GM12874 (cell line): ENCODE data around the gene RTF1.

Source experiments
- TF ChIP-seq, protein P1 (sequence below): IDR thresholded peaks from 2 replicates; pipeline ENCODE4 v1.5.1; 2011; ENCODE audit warnings: low read depth, mild to moderate bottlenecking, control low read depth, low read length, moderate library complexity; ENCODE audit not compliant: insufficient read depth

Gene RTF1

DNA sequence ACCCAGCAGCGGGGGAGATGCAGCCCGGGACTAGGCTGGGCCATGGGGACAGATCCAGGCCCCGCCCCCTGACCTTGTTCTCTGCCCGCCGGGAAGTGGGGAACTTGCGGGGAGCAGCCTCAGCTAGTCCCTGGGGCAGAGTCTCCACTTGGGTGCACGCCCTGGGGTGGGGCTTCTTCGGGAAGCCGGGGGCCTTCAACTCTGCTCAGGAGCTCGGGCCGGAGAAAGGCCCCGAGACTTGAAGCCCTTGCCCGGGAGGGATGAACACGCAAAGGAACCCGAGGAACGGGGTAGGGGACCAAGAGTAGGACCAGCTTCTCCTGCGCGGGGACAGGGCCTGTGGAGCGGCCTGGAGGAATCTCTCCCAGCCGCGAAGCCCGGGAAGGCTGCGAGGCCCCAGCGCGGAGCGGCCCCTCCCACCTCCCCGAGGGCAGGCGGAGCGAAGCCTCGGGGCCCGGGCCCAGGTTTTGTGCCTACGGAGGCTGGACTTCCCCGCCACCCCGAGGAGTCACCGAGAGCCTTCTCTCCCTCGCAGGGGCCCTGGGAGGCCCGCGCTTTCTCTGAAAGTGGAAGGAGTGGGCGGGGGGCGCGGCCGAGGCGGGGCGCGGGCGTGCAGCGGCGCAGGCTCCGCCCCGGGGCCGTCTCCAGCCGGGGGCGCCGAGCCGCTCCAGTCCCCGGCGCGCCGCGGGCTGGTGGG lies 76.5 kb downstream of the RTF1 start, which contains the start of gene ITPKA:
ITPKA (plus strand) TSS at position 670 of the 697 bp plus-strand sequence. CDS start 54 bp downstream, outside the sequence.
- TF ChIP-seq, protein P1, sequence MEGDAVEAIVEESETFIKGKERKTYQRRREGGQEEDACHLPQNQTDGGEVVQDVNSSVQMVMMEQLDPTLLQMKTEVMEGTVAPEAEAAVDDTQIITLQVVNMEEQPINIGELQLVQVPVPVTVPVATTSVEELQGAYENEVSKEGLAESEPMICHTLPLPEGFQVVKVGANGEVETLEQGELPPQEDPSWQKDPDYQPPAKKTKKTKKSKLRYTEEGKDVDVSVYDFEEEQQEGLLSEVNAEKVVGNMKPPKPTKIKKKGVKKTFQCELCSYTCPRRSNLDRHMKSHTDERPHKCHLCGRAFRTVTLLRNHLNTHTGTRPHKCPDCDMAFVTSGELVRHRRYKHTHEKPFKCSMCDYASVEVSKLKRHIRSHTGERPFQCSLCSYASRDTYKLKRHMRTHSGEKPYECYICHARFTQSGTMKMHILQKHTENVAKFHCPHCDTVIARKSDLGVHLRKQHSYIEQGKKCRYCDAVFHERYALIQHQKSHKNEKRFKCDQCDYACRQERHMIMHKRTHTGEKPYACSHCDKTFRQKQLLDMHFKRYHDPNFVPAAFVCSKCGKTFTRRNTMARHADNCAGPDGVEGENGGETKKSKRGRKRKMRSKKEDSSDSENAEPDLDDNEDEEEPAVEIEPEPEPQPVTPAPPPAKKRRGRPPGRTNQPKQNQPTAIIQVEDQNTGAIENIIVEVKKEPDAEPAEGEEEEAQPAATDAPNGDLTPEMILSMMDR, result no peak

DNA sequence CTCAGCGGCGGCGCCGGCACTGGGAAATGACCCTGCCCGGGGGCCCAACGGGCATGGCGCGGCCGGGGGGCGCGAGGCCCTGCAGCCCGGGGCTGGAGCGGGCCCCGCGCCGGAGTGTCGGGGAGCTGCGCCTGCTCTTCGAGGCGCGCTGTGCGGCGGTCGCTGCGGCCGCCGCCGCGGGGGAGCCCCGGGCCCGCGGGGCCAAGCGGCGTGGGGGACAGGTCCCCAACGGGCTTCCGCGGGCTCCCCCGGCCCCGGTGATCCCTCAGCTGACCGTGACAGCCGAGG lies 77.0 kb downstream of the RTF1 start:
- TF ChIP-seq, protein P1, result no peak

DNA sequence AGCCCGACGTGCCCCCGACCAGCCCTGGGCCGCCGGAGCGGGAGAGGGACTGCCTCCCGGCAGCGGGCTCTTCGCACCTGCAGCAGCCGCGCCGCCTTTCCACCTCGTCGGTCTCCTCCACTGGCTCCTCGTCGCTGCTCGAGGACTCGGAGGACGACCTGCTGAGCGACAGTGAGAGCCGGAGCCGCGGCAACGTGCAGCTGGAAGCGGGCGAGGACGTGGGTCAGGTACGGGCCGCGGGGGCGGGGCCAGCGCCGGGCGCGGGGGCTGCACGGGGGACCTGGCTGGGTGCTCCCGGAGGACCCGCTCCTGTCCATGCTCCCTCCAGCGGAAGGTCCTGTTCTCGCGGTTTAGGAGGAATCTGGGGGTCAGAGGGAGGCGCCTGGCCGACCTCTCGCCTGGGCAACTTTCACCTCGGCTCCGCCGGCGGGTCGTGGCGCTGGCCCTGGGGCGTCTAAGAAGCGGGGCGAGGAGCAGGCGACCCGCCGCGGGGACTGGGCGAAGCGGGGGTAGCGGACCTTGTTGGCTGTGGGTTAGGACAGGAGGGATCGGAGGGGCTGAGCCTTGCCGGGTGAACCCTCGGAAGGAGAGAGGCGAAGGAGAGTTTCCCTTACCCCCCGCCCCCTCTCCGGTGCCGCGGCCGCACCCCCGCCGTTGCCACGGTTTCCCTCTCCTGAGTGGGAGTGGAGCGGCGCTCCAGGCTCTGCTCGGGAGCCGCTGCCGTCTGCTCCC lies 77.5 kb downstream of the RTF1 start:
- TF ChIP-seq, protein P1, result no peak

DNA sequence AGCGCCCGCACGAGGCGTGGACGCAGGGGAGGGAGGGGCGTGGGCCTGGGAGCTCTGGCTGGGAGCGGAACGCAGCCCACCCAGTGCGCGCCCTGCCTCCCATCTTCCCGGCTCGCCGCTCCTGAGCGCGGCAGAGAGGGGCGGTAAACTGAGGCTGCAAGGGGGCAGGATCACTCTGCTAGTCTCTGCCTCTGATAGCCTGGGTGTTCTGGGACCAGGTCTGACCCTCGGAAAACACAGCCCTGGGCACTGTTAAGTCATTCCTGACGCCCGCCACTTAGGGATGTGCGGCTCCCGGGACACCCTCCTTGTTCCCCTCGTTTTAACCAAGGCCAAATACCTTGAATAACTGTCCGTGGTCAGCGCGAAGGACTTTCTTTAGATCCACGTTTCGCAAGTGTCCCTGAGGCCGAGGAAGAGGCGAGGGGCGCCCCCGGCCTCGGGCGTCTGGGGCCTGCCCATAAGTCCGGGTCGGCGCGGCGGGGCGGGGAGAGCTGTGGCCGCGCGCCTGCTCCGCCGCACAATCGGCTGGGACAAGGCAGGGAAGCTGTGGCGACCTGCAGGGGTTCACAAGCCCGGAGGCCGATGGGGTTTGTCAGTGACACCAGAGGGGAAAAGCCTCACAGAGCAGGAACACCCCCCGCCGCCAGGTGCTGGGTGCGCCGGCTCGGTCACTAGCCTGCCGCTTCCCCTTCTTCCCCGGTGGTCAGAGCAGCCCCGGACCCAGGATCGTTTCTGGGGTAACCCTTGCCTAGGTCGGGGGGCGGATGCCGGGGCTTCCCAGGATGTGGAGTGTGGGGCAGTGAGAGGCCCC lies 78.2 kb downstream of the RTF1 start:
- TF ChIP-seq, protein P1, result no peak

DNA sequence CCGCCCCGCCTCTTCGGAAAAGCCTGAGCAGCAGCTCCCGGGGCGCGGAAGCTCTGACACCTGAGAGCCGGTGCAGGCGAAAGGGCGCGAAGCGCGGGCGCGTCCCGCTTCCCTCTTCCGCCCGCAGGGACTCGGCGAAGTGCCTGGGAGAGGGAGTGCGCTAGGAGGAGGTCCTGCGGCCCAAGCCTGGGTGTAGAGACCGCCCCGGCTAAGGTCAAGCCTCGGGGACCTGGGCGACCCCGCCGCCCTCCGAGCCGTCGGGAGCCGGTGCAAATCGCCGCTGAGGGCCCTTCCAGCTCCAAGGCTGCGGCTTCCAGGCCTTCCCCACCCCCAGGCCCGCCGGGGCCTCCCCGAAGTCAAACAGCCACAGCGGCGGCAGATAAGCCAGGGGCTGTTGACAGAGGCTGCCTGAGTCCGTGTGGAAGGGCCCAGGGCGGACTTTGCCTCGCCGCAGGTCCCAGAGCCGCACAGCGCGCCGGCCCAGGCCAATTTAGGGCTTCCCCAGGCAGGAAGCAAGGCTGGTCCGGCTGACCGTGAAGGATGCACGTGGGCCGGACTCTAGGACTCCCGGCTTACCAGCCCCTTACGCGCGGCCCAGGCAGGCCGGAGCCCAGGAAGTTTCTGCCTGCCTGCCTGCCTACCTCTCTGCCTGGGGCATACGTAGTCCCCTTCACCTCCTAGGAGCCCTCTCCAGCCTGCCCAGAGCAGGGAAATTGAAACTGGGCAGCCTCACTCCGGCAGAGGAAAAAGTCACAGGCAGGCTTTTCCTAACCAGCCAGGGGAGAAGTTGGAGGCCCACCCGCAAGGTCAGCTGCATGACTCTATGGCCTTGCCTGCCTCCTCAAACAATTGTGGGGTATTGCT lies 79.1 kb downstream of the RTF1 start:
- TF ChIP-seq, protein P1, result no peak

DNA sequence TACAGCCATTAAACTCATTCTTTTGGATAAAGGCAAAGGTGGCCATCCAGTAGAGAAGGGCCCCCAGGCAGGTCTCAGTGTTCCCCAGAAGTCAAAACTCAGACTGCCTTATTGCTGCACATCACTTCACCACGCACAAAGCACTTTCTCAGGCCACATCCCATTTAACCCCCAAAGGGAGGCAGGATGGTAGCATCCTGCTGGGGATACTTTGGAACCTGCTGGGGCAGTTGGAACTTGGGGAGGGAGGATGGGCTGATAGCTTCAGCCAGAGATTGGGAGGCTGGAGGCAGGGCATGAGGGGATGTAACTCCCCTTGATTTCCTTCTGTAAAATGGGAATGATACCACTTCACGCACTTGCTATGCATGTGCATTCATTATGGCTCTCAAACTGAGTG lies 81.8 kb downstream of the RTF1 start:
- TF ChIP-seq, protein P1, result no peak
